Kidney epithelial cell (primary cell): ENCODE measurements around the gene GDF15. TPM values are rescaled to one million over a fixed set of nuclear protein-coding genes. Genes with fewer than 3 reads are reported as not detected.

Experiments
- DNase-seq: peaks from one replicate; pipeline ENCODE4 v3.0.0-alpha.2; 2010; ENCODE audit warnings: low read depth
- H3K27me3 ChIP-seq: 2 replicates; pipeline ENCODE4 v1.6.0; 2011; ENCODE audit warnings: low read length; ENCODE audit not compliant: control insufficient read depth, insufficient read depth
- H3K36me3 ChIP-seq: 2 replicates; pipeline ENCODE4 v1.5.1; 2011; ENCODE audit warnings: low read length; ENCODE audit not compliant: control insufficient read depth, insufficient read depth
- H3K4me3 ChIP-seq: 2 replicates; pipeline ENCODE4 v1.5.1; 2011; ENCODE audit warnings: low read depth, mild to moderate bottlenecking, control low read depth, low read length
- total RNA-seq: library from RNA; depleted of rRNA; stranded (reverse); fragments of >200 nt; gene quantifications from 2 replicates; pipeline ENCODE4 v1.2.3, GENCODE V29; 2015
- TF ChIP-seq, protein P1 (sequence below): IDR thresholded peaks from 2 replicates; pipeline ENCODE4 v1.5.1; 2011; ENCODE audit warnings: mild to moderate bottlenecking, moderate library complexity, low read length, control low read depth, inconsistent platforms; ENCODE audit not compliant: insufficient read depth, poor library complexity, severe bottlenecking

The GDF15 gene
- total RNA-seq, 1 donor from 2014 or later: 637 TPM

DNA sequence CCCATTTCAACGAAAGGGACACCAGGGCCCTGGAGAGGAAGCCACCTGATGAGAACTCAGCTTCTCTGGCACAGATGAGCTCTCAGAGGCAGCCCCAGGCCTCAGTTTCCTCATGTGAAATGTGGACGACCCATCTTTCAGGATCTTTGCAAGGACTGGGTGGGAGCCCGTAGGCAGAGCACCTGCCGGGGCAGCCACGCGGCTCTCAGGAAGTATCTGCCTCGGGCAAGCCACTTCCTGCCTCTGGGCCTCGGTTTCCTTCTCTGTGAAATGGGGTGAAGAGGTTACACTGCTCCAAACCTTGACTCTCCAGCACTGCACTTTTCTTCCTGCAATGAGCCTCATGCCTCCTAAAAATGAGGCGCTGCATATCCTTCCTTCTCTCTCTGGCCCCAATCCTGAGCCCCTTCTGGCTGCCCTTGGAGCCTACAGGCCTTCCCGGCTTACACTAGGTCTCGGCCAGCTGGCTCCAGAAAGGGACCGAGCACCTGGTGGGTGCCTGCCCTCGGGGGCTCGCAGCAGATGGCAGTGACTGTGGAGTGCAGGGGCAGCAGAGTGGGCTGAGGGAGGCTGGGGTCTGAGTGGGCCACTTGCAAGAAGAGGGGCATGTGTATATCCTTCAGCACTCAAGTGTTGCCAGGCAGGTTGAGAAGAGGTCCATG is 36.7 kb downstream of the GDF15 start:
- TF ChIP-seq, protein P1, sequence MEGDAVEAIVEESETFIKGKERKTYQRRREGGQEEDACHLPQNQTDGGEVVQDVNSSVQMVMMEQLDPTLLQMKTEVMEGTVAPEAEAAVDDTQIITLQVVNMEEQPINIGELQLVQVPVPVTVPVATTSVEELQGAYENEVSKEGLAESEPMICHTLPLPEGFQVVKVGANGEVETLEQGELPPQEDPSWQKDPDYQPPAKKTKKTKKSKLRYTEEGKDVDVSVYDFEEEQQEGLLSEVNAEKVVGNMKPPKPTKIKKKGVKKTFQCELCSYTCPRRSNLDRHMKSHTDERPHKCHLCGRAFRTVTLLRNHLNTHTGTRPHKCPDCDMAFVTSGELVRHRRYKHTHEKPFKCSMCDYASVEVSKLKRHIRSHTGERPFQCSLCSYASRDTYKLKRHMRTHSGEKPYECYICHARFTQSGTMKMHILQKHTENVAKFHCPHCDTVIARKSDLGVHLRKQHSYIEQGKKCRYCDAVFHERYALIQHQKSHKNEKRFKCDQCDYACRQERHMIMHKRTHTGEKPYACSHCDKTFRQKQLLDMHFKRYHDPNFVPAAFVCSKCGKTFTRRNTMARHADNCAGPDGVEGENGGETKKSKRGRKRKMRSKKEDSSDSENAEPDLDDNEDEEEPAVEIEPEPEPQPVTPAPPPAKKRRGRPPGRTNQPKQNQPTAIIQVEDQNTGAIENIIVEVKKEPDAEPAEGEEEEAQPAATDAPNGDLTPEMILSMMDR: no peak
- Histone ChIP-seq H3K4me3 (no peak overlapping the region), H3K36me3 (no peaks in the 10 kb centered on the region), H3K27me3 (no peaks in the 10 kb centered on the region)
- no peak for DNase-seq

DNA sequence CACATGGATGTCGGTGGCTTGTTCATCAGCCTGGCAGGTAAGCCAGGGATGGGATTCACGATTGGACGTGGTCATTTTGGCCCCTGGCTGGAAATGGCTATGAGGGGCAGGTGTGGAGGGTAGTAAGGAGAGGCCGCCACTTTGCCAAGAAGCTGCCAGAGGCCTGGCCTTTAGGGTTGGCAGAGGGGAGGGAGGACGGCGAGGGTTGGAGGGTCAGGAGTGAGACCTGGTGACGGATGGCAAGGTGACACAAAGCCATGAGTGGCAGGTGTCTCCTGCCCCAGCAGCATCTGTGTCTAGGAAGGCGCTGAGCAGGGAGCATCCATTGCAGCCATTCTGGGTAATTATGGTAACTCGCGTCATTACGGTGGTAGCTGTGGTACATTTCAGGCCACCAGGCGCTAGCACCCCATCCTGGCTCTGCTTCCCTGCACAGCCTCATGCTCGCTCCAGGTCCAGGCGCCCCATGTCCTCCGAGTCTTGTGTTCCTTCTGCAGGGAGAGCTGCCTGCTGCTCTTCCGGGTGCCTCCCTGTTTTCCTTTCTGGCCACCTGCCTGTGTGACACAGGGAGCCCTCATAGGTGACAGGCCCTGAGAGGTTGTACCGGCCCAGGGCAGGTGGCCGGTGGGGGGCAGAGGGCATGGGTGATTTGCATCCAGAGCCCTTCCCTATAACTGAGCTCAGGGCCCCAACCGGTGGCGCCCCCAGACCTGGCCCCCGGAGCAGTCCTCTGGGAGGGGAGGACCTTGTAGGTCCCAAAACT is 37.5 kb downstream of the GDF15 start:
- no peaks in the 10 kb centered on the region for H3K27me3 ChIP-seq
- TF ChIP-seq, protein P1: no peak

DNA sequence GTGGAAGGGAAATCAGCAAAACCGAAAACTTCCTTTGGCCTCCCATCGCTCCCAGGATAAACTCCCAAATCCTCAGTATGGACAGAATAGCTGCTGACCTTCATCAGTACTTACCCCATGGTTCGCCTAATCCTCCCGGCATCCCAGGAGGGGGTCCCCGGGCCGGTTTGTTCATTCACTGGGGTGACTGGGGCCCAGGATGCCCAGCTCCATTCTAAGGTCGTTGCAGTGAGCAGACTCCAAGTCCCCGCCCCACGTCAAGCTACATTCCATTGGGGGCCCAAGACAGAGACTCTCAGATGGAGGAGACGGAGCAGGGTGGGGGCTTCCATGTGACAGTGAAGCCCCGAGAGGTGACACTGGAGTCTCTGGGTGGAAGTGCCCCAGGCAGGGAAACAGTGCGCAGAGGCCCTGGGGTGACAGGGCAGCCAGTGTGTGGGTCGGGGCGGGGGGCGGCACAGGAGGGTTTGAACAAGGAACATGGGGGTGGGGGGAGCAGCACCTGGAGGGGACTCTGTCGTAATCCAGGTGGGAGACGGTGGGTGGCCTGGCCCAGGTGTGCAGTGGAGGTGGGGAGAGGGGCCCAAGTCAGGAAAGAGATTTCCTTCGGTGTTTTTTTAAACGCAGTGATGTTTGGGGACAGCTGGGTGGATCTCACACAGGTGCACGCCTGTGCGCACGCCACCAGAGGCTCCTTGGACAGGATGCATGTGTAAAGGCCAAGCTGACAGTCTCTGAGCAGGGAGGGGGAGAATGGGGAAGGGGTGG is 38.3 kb downstream of the GDF15 start:
- TF ChIP-seq, protein P1: no peak
- peaks cover 2% of the 10 kb centered on the region for H3K36me3 ChIP-seq
- H3K27me3 ChIP-seq: no peaks in the 10 kb centered on the region
- DNase-seq: no peak
- no peak overlapping the region for H3K4me3 ChIP-seq

More for the DNA sequence above, 37.5 kb downstream of the GDF15 start:
- DNase-seq: no peak
- peaks cover 2% of the 10 kb centered on the region for H3K36me3 ChIP-seq
- H3K4me3 ChIP-seq: no peak overlapping the region

DNA sequence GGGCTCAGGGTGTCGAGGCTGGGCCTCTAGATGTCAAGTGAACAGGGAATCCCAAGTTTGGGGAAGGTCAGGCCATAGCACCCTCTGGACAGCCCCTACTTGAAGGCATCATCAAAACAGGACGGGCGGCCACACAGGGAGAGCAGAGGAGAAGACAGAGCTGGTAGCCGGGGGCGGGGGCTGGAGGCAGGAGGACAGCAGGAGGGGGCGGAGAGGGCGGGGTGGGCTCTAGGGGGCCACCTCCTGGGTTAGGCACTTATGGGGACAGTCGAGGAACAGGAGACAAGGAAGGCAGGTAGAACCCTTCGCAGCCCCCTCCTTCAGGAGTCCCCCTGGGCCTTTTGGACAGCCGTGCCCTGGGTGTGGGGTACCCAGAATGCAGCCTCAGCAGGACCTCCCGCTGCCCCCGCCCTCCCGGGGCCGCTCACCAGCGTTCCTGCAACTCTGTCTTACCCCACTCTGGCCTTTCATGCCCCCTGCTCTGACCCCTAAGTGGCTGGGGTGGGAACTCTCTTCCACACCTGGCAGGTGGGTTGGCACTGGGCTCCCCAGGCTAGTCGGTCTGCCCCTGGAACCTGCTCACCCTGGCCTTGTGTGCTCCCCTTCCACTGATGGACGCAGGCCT is 39.0 kb downstream of the GDF15 start:
- TF ChIP-seq, protein P1: no peak
- peaks cover 2% of the 10 kb centered on the region for H3K36me3 ChIP-seq
- H3K4me3 ChIP-seq: no peak overlapping the region
- H3K27me3 ChIP-seq: no peaks in the 10 kb centered on the region
- no peak for DNase-seq

DNA sequence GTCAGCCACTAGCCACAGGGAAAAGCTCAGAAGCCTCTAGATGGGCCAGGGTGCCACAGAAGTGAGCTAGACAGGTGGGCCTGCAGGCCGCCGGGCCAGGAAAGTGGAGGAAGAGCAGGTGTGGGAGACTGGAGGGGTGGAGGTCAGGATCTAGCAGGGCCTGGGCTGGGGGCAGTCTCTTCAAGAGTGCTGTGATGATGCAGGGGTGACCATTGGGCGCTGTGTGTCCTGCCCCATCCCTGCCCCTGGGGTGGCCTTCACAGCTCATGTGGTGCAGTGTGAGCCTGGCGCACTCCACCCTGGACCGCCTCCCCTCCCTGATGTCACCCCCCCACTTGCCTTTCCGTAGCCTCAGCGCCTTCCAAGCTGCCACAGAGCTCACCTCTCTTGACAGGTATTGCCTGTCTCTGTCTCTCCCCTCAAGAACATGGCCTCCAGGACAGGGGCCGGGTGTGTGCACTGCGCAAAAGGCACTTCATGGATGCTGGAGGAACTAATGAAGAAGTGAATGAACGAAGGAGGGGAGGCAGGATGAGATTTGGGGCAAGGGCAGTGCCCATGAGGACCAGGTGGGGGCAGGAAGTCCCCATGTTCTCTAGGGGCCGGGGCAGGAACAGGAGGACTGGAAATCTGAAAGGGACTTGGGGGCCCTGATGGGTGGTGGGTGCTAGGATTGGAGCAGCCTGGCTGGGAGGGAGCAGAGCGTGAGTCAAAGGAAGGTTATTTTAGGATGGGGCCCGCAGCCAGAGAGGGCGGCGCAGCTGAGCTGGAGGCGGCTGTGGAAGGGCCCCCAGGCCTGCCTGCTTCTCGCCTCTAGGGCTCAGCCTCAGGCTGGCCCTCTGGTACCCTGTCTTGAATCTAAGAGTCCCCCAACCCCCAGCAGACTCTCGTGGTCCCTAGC is 39.8 kb downstream of the GDF15 start:
- DNase-seq: no peak
- H3K36me3 ChIP-seq: peaks cover 2% of the 10 kb centered on the region
- TF ChIP-seq, protein P1: no peak
- no peak overlapping the region for H3K4me3 ChIP-seq
- no peaks in the 10 kb centered on the region for H3K27me3 ChIP-seq
